ENCODE measurements around the gene PXYLP1.

Gene PXYLP1

DNA sequence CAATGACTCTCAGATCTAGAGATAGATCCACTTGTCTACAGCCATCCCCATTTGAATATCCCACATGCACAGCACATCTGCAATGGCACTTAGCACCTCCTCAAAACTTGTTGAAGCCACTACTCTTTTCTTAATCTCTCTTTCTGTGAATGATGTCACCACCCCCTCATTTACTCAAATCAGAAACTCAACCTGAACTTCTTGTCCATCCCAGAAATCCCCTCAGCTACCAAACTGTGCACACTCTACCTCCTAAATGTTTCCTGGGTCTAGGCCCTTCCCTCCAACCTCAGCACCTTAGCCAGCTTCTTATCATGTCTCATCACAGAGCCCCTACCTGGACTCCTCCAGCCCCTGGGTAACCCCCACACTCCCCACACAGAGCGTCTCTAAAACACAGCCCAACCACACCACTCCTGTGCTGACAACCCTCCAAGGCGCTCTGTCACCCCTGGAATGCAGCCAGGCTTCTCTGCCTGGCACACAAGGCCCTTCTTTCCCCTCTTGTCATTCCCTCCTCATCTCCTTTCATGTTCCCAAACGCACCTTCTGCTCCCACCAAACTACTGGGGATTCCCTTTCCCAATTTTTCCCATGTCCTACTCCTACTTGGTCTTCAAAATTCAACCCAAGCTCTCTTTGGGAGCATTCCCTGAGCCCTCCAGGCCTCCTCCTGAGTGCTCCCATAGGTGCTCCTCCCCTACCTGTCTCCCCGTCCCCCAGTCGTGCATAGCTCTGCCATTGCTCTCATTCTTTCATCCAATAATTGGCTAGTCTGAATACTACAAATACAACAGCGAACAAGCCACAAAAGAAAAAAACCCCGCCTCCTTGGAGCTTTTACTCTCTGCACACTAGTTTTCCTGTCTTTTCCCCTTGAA lies 96.9 kb downstream of the PXYLP1 start:
- no peak for DNase-seq

DNA sequence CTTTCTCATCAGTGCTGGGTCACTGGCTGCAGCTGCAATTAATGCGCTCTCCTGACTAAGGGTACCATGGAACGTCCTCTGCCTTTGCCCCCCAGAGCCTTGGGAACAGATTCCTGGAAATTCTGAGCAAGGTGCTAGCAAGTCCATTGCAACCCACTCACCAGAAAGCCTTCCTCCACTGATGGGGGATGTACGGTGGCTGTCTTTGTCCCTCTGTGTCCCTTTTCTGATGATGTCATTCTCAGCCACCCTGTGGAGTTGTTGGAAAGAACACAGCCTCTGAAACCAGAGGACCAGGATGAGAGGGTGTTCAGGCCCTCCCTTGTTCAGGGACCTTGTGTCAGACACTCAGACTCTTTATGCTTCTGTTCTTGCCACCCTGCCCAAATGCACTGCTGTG lies 98.6 kb downstream of the PXYLP1 start:
- no peak for DNase-seq

DNA sequence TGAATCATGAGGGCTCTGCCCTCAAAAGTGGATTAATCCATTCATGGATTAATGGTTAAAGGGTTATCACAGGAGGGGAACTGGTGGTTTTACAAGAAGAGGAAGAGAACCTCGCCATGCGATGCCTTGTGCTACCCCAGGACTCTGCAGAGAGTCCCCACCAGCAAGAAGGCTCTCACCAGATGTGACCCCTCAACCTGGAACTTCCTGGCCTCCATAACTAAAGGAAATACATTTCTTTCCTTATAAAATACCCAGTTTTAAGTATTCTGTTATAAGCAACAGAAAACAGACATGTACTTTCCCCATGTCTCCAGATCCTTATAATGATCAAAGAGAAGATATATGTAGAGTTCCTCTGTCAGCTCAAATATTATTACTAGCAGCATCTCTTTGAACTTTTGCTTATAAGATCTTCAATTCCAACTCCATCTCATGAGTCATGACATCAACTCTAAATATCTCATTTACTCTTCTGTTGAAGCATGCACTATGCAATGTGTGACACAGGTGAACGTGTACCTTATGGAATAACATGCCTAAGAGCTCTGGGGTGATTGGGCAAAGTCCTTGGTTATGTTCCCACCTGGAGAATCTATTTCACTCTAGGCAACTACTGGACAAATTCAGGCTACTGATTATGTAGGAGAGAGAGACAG lies 99.2 kb downstream of the PXYLP1 start:
- peak in 1 of 2 donors; percentile 8 for DNase-seq

DNA sequence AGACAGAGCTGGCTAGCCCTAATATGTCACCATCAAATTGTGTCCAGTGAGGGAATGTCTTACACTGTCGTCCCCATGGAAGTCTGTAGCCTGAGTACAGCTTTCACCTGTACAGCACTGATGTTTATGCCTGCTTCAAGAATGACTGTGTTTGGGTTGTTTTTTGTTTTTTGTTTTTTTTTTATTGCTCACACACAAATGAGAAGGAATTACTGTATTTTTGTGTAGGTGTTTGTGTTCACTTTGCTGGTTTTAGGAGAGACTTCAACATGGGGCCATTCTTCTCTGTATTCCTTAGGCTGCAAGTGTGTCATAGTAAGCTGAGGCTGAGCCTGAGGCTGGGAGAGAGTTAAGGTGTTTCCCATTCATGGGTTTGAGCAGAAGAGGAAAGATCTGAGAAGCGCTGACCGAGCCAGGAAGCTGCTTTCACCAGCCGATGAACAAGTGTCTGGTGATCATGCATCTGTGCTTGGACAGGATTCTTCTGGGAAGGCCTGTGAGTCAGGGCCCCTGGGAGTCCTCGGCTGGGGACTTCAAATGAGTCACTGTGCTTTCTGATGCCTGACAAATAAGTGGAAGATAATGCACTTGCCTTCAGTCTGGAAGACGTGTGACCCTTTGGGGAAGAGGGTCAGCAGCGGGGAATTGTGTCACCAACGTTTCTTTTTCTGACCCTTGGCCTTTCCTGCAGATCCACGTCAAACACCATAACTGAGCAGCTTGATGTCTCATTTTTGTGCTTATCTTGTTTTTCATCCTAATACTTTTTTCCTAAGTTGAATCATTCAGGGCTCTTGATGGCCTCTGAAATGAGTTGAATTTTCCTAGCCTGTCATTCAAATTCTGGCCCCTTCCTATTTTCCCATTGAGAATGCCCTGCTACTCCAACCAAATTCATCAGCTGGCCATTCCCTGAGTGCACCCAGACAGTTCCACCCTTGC lies 100.0 kb downstream of the PXYLP1 start:
- peak; percentile 72 to 92 for DNase-seq

DNA sequence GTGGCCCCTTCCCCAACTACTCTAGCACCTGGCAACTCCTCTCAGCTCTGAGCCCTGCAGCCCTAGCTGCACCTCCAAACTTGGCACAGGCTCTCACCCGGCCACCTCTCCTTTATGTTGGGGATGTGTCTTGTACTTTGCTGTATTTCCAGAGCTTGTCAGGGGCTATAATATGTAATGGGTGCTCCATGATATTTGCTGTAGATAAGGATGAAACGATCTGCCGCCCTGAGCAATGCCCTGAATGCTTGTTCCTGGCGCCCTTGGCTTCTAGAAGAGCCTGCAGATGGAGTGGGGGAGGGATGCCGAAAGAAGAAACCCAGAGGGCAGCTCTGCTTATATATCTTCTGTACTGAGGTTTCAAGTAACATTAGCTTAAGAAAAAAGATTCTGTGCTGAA lies 100.8 kb downstream of the PXYLP1 start:
- DNase-seq: no peak

DNA sequence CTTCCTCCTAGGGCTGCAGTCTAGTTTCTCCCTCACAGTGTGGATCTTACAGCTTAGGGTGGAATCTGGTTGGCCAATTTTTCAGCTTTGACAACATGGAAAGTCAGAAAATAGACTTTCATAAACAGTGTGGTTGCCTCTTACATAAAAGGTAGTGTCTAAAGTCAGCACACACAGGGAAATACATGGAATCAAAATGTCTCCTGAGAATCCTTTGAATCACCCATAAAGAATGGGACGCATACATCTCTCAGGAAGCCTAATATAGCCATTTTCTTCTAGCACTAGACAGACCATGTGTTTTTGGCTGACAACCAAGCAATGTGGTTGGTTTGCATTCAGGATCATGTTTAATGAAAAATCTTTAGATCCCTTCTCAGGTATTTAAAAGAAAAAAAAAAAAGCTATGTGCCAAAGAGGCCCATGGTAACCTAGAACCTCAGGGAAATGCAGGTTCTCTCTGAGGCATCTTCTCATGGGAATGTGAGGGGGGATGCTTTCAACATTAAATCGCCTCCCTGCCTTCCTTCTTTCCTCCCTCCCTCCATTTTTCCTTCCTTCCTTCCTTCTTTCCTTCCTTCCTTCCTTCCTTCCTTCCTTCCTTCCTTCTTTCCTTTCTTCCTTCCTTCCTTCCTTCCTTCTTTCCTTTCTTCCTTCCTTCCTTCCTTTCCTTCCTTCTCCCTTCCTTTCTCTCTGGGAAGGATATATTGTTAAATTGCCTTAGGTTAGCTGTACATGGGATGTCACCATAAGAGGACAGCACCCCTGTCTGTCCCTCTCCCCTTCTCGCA lies 102.4 kb downstream of the PXYLP1 start:
- DNase-seq: peak in 1 of 2 donors; percentile 11

DNA sequence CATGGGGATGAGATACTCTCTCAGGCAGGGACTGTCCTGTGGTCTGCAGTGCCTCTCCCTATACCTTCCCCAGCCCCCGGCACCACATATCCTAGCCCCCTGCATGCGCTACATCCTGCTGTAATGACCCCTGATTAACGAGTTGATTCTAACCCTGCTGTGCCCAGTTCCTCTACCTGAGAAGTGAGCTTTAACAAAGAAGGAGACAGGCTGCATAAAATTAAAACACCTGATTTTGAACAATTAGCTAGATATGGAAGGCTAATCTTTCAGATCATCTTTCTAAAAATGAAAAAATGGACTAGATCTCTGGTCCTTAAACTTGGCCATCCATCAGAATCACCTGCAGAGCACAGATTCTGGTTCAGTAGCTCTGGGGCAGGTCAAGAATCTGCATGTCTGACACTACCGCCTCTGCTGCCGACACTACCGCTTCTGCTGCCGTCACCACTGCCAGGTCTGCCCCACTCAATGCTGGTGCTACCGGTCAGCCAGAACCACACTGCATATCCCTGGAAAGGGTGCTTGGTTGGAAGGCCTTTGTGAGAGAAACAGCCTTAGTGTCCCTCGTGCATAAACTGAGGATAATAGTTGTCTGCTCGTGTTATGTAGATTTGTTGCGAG lies 103.1 kb downstream of the PXYLP1 start:
- DNase-seq: no peak

DNA sequence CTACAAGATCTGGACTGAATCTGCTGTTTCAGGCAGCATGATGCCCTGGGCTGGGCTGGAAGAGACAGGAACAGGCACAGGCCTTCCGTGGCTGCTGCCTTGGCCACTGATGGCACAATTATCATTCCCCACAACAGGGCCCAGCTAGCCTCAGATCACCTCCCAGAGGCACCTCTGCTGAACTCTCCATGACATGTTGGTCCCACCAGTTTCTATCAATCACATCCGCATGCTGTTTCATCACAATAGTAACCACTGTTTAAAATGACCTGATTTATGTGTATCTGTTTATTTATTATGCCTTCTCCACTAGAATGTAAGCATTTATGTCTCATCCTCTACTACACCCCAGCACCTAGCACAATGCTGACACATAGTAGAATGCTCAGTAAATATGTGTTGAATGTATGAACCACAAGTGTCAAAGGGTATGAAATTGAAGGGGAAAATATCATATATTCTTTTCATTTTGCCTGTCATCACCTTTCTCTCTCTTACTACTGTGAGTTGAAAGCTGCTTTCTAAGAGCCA lies 104.0 kb downstream of the PXYLP1 start:
- no peak for DNase-seq

DNA sequence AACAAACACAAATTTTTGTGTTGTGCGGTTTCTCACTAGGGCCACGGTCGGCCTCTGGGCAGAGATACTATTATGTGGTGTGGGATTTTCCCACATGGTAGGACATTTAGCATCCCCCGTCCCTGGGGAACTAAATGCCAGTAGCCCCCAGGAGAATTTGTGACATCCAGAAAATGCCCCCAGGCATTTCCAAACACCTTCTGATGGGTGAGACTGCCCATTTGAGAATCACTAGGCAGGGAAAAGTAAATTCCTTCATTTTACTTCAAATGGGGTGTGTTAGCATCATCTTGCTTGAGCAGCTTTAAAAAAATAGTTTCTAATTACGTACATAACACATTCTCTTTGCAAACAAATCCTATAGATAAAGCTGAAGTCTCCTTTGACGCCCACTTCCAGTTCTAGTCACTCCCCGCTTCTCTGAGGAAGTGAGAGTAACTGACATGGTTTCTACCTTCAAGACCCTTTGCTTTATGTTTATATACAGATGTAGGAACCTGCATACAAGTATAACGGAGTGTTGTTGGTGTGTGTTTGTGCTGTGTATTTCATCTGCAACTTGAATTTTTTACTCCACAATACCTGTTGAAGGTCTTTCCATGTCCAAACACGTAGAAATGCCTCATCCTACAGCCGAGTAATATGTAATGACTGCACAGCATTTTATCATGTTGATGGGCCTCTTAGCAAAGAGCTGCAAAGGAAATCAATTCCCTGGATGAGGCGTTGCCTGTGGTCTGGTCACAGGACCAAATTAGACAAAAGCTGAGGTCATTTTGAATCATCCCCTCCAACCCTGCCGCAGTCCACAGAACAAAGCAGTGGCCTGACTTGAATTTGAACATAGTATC lies 105.3 kb downstream of the PXYLP1 start:
- DNase-seq: peak; percentile 92 to 95

DNA sequence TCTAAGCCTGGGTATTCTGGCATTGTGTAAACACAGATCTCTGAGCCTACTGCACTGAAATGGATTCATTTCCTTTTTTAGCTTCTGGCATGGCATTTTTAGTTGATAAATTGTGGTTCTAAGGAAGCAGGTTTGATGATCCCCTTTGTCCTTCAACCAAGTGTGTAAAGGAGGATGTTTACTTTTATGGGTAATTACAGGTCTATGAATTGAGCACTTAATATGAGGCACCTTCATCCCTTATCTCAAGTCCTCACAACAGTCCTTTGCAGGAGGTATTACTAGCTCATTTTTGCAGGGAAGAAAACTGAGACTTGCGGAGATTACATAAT lies 105.9 kb downstream of the PXYLP1 start:
- DNase-seq: no peak

DNA sequence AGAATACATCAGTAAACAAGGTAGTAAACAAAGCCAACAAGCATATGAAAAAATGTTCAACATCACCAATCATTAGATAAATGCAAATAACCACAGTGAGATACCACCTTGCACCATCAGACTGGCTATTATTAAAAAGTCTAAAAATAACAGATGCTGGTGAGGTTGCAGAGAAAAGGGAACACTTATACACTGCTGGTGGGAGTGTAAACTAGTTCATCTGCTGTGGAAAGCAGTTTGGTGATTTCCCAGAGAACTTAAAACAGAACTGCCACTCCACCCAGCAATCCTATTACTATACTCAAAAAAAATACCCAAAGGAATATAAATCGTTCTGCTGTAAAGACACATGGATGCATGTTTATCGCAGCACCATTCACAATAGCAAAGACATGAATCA lies 106.4 kb downstream of the PXYLP1 start:
- DNase-seq: peak; percentile 18 to 57

DNA sequence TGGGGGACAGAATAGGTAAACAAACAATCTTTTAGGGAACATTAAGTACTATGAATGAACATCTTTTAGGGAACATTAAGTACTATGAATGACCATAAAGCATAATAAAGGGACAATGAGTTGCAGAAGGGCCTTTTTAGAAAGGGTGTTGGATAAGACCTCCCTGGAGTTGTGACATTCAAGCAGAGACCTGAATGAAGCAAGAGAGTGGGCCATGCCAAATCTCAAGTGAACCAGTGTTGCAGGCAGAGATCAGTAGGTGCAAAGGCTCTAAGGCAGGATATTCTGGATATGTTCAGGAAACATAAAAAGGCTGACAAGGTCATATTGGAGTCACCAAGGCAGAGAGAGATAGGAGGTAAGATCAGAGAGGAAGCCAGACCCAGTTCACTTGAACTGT lies 107.3 kb downstream of the PXYLP1 start:
- peak in 1 of 2 donors; percentile 7 for DNase-seq

DNA sequence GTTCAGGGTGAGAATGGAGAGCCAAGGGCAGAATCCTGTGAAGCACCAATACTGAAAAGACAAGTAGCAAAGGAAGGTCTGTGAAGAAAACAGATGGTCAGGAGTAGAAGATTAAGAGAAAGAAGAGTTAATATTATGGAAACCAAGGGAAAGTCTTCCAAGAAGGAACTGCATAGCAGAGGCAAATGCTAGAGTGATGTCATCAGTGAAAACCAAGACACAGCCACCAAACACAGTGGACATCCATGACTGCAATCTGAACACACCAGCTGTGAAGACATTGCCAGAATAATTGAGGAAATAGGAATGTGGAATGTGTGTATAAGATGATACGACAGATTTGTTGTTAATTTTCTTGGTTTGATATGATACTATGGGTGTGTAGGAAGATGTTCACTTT lies 109.9 kb downstream of the PXYLP1 start:
- DNase-seq: peak; percentile 6 to 47

DNA sequence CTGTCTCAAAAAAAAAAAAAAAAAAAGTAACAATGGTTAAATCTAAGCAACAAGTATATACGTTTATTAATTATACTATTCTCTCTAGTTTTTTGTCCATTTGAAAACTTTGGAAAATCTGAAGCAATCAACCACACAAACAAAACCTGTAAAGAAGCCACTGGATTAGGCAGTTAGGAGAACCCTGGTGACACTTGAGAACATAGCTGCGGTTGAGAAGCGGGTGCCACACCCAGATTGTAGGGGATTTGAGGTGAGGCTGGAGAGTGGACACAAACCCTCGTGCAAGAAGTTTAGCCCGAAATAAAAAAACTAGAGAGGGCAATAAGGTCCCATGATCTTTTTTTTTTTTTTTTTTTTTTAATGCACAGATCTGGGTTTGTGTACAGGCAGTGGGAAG lies 110.8 kb downstream of the PXYLP1 start:
- DNase-seq: no peak

DNA sequence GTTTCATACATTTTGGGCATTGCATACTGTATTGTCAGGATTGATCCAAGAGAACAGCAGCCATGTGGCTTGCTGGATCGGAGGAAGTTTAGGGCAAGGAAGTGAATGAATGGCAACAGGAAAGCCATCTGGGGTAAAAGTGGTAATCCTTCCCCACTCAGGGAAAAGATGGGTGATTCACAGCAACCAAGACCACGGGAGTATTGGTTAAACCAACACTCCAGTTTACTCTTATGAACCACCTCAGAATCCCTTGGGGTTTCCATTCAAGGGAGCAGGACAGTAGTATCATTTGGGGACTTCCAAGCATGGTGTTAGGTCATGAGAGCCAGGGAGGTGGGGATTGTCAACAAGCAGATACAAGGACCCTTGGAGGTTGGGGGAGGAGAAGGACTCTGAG lies 111.5 kb downstream of the PXYLP1 start:
- DNase-seq: no peak

DNA sequence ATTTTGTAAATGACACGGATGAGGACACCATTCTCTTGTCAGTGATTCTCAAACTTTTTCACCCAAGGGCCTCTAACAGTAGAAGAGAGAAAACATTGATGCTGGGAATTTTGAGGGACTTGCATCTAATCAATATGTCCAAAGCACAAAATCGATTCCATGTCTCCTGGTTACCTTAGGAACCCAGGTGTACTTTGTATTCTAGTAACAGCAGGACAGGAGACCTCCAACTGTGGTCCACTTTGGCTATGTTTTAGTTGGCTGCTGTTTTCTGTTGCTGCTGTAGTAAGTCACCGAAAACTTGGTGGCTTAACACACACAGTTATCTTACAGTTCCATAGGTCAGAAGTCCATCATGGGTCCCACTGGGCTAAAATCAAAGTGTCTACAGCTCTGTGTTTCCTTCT lies 112.2 kb downstream of the PXYLP1 start:
- DNase-seq: no peak
